Esophagus muscularis mucosa (tissue), 4 donors: ENCODE measurements around the gene CIT.
A peak's percentile ranks its signal among the peaks of the same experiment; 100 is the strongest.

Experiments
- CTCF ChIP-seq, 3 experiments: fragments of 200-600 bp in 2 of 3; fragments of 450-650 bp in 1 of 3; sonication (generic) in 2 of 3; IDR thresholded peaks; one replicate each; pipeline ENCODE4 v1.5.1; 2017 to 2019; ENCODE audit warnings: antibody characterized with exemption in 3 of 3, mild to moderate bottlenecking in 2 of 3, moderate library complexity in 1 of 3
- EP300 ChIP-seq: sonication (generic); formaldehyde crosslinking; IDR thresholded peaks from one replicate; pipeline ENCODE4 v1.6.1; 2017; ENCODE audit warnings: antibody characterized with exemption
- POLR2A ChIP-seq: fragments of 450-650 bp; IDR thresholded peaks from one replicate; pipeline ENCODE4 v1.6.1; 2017; ENCODE audit warnings: antibody characterized with exemption, moderate library complexity, mild to moderate bottlenecking, low read depth
- POLR2AphosphoS5 ChIP-seq, 2 donors: sonication (generic); formaldehyde crosslinking; IDR thresholded peaks; one replicate each; pipeline ENCODE4 v1.6.1; 2017; ENCODE audit warnings: antibody characterized with exemption in 2 of 2

DNA sequence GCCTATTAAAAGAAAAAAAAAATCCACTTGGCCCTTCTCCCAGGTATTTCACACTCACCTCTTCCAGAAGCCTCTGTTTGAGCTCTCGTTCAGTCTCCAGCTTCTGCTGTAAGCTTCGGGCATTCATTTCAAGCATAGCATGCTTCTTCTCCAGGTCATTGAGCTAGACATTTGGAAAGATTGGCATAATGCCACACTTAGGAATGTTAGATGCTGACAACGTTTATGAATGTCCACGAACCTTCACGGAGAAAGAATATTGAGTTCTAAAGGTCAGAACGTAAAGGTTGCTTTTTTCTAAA is 148.7 kb downstream of the CIT start:
- TF ChIP-seq POLR2A (no peak), CTCF (IDR thresholded peaks at IDR 0.05) (no peak), POLR2AphosphoS5 (IDR thresholded peaks at IDR 0.05) (peak; percentile 17 to 44), EP300 (no peak)
